Measurements from ENCODE around the gene POMT2.

The POMT2 gene

GRCh38 chr14:77267937-77268699 is 52.6 kb downstream of the POMT2 start:
- DNase-seq (ENCODE audit: low spot score) = no peak

DNA sequence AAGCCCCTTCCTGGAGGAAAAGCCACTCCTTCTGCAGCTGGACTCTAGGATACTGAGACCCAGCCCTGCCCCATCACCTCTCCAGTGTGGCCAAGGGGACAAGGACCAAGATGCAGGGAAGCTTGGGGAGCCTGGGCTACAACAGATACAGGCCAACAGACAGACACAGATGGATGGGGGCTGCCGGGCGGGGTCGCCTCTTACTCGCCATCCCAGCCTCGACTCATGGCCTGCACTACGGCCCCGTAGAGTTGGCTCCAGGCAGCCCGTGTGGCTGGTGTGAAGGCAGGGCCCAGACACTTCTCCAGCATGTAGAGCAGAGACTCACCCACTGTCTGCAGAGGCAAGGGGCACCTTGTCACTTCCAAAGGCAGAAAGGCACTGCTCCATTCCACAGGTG is 54.3 kb downstream of the POMT2 start:
- no peak for DNase-seq (ENCODE audit: low spot score)

GRCh38 chr14:77265561-77266335 is 54.9 kb downstream of the POMT2 start:
- no peak for DNase-seq (ENCODE audit: low spot score)

GRCh38 chr14:77265187-77265515 is 55.5 kb downstream of the POMT2 start:
- DNase-seq (ENCODE audit: low spot score) = no peak

DNA sequence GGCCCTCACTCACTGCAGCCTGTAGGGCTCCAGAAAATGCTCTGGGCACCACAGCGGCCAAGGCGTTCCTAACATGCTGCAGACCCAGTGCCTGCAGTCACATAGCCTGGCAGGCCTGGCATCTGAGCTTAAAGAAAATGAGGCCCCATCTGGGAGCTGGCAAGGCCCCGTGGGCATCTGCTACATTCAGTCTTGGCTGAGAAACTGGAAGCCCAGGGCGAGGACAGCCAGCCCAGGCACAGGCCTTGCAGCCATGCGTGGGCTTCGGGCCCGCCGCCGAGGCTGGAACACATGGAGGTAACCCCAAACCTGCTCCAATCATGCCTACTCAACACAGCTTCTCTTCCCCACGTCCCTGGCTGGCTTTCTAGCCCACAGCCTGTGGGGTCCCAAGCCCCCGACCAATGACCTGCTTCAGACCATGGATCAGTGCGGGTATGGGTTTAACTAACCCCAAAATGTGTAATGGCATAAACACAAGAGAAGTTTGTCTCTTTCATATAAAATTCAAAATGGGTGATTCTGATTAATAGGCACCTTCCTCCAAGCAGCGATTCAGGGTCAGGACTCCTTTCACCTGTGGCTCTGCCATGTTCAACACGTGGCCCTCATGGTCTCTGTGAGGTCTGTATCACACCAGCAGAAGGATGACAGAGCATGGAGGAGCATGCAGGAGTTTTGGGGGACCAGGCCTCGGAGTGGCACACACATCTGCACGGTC is 56.1 kb downstream of the POMT2 start:
- no peak for DNase-seq (ENCODE audit: low spot score)

GRCh38 chr14:77260631-77261030 is 60.1 kb downstream of the POMT2 start:
- DNase-seq (ENCODE audit: low spot score) = no peak

GRCh38 chr14:77260199-77260598 is 60.5 kb downstream of the POMT2 start:
- DNase-seq (ENCODE audit: low spot score) = no peak

DNA sequence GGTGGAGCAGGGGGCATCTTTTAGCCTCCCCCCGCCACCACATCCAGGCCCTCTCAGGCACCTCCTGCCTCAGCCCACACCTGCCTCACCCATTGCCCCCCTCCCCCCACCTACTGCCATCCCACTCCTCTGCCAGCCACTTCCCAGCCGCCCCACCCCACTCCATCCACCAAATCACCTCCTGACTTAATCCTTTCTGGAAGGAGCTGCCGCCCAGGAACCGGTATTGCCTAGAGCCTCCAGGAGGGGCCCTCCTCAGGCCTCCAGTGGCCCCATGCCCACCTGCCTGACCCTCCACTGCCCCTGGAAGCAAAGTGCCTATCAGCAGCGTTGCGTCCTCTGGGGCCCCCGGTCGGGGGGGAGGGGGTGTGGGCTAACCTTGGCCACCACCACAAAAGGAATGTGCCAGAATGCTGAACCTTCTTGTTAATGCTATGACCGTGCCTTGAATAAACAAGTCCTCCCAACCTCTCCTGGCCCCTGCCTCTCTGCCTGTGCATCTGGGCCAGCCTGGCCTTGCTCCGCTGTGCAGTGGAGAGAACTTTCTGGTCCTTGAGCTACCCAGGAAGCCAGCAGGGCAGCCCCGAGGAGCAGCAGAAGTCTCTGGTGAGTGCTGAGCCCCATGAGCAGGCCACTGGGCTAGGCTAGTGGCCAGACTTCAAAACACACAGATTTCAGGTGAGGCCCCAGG is 61.5 kb downstream of the POMT2 start:
- no peak for DNase-seq (ENCODE audit: low spot score)

GRCh38 chr14:77258566-77258965 is 62.1 kb downstream of the POMT2 start:
- no peak for DNase-seq (ENCODE audit: low spot score)

DNA sequence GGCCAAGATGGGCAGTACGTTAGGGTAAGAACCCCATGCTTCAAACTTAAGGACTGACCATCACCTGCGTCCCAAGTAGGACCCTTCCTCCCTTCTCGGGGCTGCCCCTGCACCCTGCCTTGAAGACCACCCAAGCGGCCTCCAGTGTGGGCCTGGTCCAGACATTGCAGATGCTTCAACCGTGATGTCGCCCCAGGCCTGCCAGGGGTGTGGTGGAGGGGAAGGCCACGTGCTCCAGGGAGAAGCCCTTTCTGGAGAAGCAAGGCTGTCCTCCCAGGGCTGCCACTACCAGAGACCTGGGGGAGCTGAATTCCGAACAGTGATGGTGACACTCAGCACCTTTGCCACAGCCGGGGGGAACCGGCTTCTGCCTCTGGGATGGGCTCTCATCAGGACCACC is 63.0 kb downstream of the POMT2 start:
- DNase-seq (ENCODE audit: low spot score) = no peak

GRCh38 chr14:77256694-77257093 is 64.0 kb downstream of the POMT2 start:
- no peak for DNase-seq (ENCODE audit: low spot score)

DNA sequence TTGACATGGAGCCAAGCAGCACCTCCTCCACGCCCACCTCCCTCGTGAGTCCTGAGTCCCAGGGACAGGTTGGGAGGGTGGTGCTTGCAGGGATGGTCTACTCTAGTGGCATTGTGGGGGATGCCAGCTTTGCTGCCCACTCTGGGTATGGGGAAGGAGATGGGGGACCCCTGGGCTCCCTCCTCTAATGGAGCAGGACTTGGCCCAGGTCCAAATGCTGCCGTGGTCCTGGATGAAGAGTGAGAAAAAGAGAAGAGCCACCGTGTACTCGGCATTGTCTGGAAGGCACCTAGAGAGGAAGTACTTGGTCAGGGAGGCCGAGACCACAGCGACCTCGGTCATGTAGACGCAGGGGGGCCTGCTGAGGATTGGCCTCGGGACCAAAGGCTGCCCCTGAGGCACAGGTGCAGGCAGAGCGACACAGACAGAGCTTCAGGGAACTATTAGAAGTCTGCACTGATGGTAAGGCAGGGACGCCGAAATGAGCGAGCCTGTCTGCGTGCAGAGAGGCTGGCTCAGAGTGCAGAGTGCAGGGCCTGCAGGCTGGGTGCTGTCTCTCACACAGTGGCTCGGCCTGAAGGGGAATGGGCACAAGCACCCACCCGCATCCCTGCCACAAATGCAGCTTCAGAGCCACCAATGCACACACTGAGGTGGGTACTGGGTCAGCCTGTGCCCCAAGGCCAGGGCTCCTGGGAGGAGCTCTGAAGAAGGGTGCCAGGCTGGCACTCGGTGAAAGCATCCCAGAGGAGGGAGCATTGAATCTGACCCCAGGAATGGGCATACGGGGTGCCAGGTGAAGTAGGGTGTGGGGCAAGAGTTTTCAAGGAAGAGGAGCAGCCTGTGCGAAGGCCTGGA is 67.1 kb downstream of the POMT2 start:
- DNase-seq (ENCODE audit: low spot score) = no peak

DNA sequence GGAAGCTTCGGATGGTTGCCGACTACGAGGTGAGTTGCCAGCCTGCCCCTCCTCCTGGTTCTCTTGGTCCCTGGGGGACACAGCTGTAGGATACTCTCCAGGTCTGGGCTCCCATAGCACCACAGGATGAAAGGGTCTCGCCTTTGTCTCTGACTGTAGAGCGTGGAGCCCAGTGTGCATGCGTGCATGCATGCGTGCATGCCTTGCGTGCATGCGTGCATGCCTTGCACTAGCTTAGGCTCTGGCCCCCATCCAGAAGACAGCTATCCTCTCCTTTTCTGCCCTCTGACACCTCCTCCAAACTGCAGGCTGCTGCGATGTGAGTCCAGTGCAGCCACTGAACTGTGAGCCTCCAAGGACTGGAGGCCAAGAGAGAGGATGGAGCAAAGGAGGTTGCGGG is 68.8 kb downstream of the POMT2 start:
- no peak for DNase-seq (ENCODE audit: low spot score)

GRCh38 chr14:77250927-77251326 is 69.8 kb downstream of the POMT2 start:
- no peak for DNase-seq (ENCODE audit: low spot score)

DNA sequence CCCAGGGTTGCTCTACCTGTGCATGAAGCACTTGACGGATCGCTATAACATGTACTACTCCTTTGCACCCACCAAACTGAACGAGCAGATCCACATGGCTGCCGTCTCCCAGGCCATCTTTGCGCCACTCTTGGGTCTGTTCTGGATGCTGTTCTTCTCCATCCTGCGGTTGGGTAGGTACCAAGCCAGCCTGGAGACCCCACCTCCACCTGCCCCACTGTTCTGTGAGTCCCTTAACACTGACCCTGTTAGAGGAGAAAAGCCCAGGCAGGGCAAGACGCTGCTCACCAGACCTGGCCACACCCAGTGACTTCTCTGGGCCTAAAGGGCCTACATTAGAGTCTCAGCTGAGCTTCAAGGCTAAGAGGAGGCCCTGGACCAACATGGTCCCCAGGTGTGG is 71.4 kb downstream of the POMT2 start:
- no peak for DNase-seq (ENCODE audit: low spot score)

- DNase-seq (ENCODE audit: low spot score) = no peak
Observed at GRCh38 chr14:77248666-77249065, 72.0 kb downstream of the POMT2 start.

- no peak for DNase-seq (ENCODE audit: low spot score)
Observed at GRCh38 chr14:77246784-77247183, 73.9 kb downstream of the POMT2 start.

GRCh38 chr14:77245820-77246219 is 74.9 kb downstream of the POMT2 start:
- DNase-seq (ENCODE audit: low spot score) = no peak

DNA sequence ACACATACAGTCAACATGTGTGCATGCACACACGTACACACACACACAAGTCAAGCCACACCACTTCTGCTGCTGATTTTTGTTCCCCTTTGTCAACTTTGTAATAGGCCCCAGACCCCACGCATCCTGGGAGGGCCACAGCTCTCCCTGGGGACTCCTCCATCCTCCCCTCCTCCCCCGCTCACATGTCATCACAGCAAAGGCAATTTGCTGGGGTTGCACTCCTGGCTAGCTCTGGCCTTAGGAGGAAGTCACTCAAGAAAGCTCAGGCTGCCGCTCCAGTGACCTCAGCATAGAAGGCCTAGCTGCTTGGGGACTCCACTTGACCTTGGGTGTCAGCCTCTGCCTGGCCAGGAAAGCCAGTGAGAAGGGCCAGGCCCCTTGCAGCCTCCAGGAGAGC is 76.8 kb downstream of the POMT2 start:
- DNase-seq (ENCODE audit: low spot score) = no peak

DNA sequence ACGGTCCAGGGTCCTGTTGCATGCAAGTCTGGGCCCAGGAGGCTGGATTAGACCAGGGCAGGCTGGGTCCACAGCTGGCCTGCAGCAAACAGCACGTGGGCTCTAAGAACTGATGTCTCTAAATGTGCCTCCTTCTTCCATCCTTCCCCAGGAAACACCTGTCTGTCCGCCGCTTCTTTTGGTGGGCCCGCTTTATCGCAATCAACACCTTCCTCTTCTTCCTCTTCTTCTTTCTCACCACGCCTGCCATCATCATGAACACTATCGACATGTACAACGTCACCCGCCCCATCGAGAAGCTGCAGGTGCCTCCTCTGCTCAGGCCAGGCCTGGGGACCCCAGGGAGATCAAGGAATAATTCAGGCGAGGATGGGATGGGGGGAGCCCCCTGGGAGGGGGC is 77.9 kb downstream of the POMT2 start:
- DNase-seq (ENCODE audit: low spot score) = no peak

DNA sequence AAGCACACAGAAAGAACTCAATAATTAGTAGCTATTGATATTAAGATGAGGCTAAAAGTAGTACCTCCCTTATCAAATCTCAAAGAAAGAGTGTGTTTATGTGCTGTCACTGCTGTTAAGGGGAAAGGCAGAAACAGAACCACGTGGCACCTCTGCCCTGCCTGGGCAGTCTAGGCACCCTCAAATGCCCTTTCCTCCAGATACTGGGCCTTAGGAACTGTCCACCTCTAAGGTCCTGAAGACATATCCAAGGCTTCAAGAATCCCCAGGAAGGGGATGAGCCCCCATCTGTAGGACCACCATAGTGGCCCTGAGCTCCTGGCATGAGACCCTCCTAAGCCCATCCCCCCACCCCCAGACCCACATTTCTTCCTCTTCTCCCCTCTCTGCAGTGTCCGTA is 78.7 kb downstream of the POMT2 start:
- no peak for DNase-seq (ENCODE audit: low spot score)
